Right lung (tissue), 5 donors: ENCODE results near the gene EPC2. TPM values are rescaled to one million over a fixed set of nuclear protein-coding genes. Genes with fewer than 3 reads are reported as not detected.
"Not testable (repeated sequence)": the region's sequence is repeated elsewhere in the genome, so short reads cannot be mapped to it uniquely, and the experiment has no call there.

ENCODE experiments used
- DNase-seq, 2 donors: peaks; one replicate each; pipeline ENCODE4 v3.0.0-alpha.2; 2013
- polyA plus RNA-seq, 5 donors: library from polyadenylated mRNA; unstranded; fragments of 120-200 nt; gene quantifications; one replicate each; pipeline versions ENCODE4 v1.2.1 to v1.2.3, GENCODE V29; 2013; ENCODE audit warnings: inconsistent platforms in 1 of 5, low replicate concordance in 1 of 5; ENCODE audit not compliant: insufficient read length in 5 of 5, insufficient read depth in 1 of 5

Gene EPC2
- polyA plus RNA-seq, 5 donors = 46.7 to 68.8 (median 65.4) TPM

- no peak for DNase-seq
Measured at GRCh38 chr2:148721991-148722777, 77.6 kb downstream of the EPC2 start.

DNA sequence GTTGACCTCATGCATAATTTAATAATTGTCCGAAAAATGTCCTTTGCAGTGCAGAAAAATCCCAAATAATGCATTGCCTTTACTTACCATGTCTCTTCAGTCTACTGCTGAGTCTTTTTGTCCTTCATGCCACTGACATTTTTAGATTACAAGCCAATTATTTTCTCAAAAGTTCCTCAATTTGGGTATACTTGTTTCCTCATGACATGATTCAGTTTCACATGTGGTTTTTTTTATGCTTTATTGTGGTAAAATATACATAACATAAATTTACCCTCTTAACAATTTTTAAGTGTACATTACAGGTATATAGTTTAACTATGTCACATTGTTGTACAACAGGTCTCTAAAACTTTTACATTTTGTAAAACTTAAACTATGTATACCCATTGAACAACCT lies 81.0 kb downstream of the EPC2 start:
- no peak for DNase-seq

GRCh38 chr2:148726228-148726627 lies 81.7 kb downstream of the EPC2 start:
- no peak for DNase-seq

DNA sequence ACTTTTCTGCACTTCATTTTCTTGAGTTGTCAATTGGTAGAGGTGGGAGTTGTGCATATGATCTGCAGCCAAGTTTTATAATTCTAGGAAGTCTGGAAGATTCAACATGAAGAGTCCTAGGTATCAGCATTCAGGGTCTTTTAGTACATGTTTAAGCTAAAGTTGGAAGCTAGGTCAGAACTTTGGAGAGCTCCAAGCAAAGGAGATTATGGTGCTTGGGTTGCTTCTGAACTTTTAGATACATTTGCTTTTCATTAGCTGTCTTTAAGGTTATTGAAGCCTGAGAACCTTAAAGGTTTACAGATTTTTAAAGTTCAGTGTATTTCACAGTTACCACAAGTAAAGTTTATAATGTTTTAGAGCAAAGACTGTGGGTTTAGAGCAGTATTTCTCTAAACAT lies 85.5 kb downstream of the EPC2 start:
- DNase-seq = no peak

DNA sequence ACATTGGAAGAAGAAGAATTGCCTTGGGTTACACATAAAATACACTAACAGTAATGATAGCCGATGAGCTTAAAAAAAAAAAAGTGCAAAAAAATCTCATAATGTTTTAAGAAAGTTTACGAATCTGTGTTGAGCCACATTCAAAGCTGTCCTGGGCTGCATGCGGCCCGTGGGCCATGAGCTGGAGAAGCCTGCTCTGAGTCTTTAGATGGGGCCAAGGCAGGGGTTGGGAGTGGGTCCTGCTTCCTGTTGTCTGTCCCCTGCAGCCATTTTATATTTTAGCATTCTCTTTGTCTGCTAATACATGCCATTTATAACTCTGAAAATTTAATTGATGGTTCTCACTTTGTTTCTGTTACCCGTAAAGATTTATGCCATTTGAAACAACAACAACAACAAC lies 93.2 kb downstream of the EPC2 start:
- DNase-seq = no peak

GRCh38 chr2:148739454-148740105 lies 95.0 kb downstream of the EPC2 start:
- DNase-seq = no peak

DNA sequence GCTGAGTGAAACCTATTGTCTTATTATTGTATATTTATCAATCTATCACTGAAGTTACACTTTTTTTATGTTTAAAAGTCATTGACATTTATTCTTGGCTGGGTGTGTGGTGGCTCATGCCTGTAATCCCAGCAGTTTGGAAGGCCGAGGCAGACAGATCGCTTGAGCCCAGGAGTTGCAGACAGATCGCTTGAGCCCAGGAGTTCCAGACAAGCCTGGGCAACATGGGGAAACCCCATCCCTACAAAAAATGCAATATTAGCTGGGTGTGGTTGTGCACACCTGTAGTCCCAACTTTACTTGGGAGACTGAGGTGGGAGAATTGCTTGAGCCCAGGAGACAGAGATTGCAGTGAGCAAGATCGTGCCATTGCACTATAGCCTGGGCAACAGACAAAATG lies 97.8 kb downstream of the EPC2 start:
- no peak for DNase-seq

DNA sequence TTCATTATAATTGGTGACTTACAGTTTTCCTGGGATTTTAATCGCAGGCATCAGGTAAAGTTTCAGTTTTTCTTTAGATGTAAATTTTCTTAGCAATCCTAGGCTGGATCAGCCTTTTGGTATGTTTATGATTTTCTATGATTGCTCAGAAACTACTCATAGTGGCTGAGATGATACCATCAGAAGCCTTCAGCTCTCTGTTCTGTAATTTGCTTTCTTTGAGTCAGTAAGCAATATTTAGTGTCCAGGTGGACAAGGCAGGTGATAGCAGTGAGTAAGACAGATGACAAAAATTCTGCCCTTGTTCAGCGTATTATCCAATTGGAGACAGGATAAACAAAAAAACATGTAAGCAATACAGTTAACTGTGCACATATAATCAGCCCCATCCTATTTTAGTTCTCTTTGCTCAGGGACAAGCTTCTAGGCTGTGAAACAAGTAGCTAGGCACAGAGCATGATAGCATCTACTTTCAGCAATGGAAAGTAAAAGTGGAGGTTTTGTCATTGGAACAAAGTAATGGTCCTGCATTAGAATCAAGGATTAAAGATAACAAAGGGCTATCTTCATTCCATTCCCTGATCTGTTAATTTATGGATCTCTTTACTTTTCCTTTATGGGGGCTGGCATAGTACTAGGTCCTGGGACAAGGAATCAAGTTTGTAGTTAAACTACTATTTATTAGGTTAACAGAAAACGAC lies 100.8 kb downstream of the EPC2 start:
- DNase-seq = no peak

GRCh38 chr2:148746973-148747372 lies 102.4 kb downstream of the EPC2 start:
- no peak for DNase-seq

- DNase-seq = no peak
Measured at GRCh38 chr2:148751907-148752306, 107.4 kb downstream of the EPC2 start.

DNA sequence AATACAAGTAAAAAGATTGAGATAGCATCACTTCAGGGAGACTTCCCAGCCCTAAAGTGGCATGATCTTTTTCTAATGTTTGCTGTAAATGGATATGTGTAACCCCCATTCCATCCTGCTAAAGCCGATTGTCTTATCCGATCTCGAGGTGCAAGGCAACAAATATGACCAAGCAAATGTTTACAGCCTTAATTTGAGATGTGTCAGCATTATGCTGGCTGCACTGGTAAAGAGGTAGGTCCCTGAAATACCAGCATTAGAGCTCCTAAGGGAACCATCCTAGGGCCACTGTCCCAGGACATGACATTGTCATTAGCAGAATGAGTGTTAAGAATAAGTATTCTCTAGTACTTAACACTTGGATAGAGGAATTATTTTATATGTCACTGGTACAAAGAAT lies 108.4 kb downstream of the EPC2 start:
- no peak for DNase-seq

- peak in 1 of 2 donors; percentile 39 for DNase-seq
Measured at GRCh38 chr2:148754864-148755263, 110.3 kb downstream of the EPC2 start.

- DNase-seq = no peak
Measured at GRCh38 chr2:148756292-148756975, 111.9 kb downstream of the EPC2 start.

- DNase-seq = no peak
Measured at GRCh38 chr2:148764815-148765214, 120.3 kb downstream of the EPC2 start.

GRCh38 chr2:148770047-148770446 lies 125.5 kb downstream of the EPC2 start:
- no peak for DNase-seq

DNA sequence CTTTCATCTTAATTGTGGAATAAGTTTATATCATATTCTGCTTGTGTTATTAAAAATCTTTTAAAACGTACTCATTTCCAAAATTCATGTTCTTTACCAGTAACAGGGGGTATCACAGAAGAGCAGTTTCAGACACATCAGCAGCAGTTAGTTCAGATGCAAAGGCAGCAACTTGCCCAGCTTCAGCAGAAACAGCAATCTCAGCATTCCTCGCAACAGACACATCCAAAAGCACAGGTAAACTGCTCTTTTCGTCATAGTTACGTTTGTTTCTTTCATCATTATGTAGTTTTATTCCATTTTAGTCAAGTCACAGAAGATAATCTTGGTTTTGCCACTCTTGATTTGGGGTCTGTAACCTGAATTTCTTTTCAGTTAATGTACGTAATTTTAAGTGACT lies 137.0 kb downstream of the EPC2 start:
- DNase-seq = no peak

GRCh38 chr2:148789059-148789458 lies 144.5 kb downstream of the EPC2 start:
- no peak for DNase-seq

- not testable (repeated sequence) for DNase-seq
Measured at GRCh38 chr2:148790172-148790571, 145.6 kb downstream of the EPC2 start.

DNA sequence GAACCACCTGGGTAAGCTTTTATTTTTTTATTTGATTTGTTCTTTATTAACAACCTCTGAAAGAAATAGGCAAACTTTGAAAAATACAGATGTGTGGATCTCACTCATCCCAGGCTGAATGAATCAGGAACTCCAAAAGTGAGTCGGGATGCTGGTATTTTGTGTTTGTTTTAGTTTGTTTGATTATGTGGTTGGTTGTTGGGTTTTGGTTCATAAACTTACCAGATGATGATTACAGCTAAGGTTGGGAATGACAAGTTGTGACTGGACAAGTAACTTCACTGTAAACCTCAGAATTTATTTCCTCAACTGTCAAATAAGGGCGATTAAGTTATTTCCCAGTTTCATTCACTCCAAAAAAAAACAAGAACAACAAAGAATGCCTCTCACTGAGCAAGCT lies 150.0 kb downstream of the EPC2 start:
- no peak for DNase-seq

DNA sequence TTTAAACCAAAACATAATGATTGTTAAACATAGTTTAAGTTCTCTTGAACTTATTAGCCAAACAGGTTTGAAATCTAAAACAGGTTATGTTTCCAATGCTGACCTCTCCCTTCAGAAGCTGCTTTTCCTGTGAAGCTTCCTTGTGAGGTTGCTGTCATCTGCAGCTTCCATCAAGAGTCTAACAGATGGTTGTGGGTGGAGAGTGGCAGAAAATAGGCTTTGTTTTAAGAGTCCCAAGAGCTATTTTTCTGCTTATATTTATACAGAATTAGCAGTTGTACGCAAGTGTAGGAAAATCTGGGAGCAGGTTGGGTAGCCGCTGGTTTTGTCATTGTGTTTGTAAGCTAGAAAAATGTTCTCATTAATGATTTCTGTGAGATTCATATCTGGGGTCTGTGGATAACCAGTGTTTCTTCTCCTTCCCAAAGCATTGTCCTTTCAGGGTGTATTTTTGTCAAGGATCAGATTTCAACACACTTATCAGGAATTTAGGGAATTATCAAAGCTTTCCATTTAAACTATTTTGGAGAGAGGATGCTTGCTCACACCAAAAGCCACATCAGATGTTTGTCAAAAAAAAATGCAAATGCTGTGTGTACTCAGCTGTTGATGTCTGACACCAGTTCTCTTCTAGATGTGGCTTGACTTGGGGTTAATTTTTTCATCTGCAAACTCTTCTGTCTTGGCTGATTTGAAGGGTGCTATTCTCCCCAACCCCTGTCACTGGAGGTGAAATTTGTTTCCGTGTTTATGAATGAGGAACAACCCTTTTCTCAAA lies 152.4 kb downstream of the EPC2 start:
- DNase-seq = no peak

GRCh38 chr2:148802448-148803220 lies 158.1 kb downstream of the EPC2 start:
- DNase-seq = no peak
